HG03025 (cell line): ENCODE results near the gene ZNF213.
"Not testable (repeated sequence)": the region's sequence is repeated elsewhere in the genome, so short reads cannot be mapped to it uniquely, and the experiment has no call there.

ENCODE experiments used
- ATAC-seq: cut with Tn5 transposase; IDR thresholded peaks from one replicate; pipeline ENCODE4 v1.9.1; 2021; ENCODE audit warnings: mild to moderate bottlenecking, moderate library complexity; ENCODE audit not compliant: unreplicated experiment, low FRiP score

ZNF213 gene

DNA sequence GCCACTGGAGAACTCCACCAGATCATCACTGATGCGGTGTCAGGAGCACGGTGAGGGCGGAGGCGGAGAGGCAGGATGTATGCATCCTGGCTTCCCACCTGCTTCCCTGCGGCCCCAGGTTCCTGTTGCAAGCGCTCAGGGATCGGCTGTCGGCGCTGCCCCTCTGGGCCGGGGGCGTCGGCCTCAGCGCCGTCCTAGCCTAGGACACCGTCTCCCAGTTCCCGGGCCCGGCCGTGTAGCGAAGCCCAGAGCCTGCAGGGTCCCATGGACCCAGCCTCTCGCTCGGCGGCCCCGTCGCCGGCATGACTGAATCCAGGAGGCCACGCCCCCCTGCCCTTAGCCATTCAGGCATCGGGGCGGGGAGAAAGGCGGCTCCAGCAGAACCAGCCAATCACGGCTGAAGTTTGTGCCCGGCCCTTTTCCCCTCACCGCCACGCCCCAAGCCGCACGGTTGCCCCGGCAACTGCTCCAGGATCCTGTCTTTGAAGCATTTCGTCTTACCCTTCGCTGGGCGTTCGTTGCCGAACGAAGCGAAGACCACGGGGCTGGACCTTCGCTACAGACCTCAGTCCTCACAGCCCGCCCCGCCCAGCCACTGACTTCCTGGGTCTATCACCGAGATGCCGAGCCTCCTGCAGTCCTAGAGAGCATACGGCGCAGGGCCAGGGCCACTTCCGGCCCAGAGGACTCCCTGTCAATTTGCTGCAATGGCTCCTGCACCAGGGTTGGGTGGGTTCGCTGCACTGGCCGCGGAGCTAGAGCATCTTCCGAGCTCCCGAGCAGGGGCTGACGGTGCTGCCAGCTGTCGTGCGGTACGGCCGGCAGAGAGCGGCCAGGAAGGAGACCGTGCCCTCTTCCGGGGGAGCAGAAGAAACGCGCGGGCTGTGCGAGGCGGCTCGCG lies 10.6 kb upstream of the ZNF213 start:
- peak; percentile 75 for ATAC-seq

DNA sequence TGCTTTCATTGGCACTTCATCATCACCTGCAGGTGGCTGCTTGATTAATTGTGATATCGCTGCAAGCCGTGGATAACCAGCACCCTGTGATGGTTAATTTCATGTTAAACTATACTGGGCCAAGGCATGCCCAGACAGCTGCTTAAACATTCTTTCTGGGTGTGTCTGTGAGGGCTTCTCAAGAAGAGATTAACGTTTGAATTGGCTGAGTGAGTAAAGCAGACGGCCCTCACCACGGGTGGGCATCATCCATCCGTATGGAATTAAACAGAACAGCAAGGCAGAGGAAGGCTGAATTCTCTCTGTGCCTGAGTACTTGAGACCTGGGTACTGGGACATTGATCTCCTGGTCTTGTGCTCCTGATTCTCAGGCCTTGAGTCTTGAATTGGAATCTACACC lies 7.1 kb upstream of the ZNF213 start:
- no peak for ATAC-seq

DNA sequence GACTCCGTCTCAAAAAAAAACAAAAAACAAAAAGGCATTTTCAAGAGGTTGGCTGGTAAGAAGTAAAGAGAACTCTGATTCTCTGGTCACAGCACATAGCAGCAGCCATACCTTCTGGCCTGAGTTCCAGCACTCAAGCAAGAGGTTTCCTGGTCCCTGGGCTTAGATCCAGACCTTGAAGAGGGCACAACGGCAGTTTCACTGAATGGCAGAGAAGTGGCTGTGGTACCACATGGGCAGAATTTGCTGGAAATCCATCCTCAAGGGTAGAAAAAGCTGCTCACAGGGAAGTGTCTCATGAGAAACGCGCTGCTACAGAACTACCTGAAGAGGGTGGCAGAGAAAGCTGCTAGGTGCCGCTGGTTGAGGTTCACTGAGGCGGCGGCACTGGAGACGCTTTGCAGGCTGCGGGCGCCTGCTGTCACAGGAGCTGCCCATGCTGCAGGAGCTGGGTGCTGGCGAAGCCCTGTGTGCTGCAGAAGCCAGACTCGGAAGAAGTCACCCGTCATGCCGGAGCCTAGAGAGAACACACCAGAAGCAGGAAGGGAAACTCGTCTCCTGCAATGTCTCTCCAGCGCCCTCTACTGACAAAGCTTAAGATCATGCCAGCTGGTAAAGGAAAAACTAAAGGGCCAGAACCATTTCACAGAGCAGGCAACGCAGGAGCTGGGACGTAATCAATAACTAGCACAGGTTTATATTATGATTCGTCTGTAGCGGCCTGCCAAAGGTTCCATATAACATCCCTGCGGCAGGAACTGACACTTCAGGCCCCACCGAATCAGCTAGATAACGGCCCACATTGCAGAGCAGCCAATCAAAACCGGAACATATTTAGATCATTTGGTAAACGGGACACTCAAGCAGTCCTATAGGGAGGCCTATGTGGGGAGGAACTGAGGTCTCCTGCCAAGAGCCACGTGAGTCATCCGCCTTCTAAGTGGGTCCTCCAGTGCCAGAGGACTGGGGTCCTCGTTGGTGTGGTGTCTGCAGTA lies 5.4 kb upstream of the ZNF213 start:
- ATAC-seq = no peak

DNA sequence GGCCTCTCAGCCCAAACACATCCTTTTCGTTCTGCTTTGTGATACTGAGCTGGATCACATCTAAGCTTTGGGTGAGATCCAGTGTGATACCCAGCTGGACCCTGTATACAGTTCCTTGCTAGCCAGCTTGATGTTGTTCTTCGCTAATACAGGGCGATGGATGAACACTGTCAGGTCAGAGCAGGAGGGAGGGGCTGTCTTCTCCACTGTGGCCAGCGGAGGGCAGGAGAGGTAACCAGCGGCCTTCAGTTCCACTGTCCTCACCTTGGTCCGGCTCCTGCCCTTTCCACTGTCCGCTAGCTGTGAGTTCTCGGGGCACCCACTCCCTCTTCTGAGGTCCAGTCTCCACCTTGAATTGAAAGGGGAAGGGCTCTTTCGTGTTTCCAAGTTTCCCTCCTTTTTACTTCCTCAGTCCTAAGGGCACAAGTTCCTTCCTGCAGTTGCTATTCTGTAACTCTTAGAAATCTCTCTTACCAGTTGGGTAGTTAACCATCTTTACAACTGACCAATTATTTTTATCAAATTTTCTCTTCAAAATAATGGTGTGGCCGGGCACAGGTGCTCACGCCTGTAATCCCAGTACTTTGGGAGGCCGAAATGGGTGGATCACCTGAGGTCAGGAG lies 3.0 kb upstream of the ZNF213 start:
- no peak for ATAC-seq

DNA sequence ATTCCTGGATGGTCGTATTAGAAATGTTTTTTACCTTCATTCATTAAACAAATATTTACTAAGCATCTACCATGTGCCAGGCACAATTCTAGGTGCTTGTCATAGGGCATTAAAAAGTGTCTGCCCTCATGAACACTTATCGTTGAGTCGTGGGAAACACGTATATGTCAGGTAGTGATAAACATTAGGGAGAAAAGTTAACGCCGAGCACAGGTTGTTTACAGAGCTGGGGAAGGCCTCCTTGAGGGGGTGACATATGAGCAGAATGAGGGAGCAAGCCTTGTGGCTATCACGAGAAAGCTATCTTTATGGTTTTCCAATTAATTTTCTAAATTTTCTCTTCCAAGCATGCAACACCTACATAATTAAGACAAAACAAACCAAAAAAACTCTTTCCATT lies 985 bp upstream of the ZNF213 start:
- no peak for ATAC-seq

DNA sequence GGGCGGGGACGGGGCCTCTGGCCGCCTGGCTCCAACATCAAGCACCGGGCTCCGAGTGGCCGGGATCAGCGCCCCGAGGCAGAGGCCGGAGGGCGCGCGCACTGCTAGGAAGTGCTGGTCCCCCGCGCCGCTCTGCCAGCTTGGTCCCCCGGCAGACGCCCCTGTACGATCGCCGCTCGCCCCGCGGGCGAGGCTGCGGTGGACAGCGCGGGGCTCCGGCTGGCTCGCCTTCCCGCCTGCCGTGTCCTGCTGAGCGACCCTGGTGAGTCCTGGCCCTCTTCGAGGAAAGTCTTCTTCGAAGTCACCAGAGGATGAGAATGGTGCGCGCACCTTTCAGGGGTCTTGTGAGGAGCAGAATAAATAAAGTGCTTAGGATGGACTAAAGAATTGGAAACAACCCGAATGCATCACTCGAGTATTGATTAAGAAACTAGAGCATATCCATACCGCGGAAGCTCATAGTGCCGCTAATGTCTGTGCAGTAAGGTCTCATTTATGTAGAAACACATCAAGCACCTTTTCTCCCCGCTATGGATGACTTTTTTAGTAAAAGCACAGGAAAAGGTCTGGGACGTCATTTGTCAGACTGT lies 392 bp downstream of the ZNF213 start:
- ATAC-seq = no peak

DNA sequence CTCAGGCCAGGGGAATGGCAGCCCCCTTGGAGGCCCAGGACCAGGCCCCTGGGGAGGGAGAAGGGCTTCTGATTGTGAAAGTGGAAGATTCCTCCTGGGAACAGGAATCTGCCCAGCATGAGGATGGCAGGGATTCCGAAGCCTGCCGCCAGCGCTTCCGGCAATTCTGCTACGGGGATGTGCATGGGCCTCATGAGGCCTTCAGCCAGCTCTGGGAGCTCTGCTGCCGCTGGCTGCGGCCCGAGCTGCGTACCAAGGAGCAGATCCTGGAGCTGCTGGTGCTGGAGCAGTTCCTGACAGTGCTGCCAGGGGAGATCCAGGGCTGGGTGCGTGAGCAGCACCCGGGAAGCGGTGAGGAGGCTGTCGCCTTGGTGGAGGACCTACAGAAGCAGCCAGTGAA lies 2.4 kb downstream of the ZNF213 start:
- ATAC-seq = no peak

DNA sequence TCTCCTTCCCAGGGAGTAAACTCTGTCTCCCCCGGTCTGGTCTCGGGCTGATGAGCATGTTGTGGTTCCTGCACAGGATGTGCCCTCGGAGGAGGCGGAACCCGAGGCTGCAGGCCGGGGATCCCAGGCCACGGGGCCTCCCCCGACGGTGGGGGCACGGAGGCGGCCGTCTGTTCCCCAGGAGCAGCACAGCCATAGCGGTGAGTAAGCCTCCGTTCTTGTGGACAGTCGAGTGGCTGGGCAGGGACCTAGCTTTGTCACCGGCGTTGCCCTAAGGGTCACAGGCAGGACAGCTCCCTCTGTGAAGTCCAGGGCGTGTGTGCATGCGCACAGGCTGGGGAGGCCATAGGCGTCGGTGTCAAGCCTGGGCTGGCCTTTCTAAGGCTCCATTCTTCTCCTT lies 3.5 kb downstream of the ZNF213 start:
- ATAC-seq = no peak

DNA sequence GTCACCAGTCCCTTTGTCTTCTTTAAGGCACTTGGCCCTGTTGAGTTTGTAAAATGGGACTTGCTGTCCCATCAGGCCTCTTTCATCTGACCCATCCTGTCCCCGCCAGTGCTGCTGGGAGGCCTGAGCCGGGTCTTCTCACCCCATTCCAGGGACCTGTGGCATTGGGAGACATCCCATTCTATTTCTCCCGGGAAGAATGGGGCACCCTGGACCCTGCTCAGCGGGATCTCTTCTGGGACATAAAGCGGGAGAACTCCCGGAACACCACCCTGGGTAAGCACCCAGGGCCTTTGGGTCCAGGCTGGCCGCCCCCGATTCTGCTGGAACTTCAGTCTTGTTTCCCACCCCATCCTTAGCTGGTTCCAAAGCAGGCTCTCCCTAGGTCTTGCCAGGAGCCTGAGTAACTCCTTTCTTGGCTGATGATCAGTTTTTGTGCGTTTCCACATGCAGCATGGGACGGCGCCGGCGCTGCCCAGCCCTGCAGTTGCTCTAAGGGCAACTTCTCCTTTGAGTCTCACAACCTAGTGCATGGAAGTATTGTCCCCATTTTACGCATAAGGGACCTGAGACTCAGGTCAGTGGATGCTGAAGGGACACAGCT lies 4.1 kb downstream of the ZNF213 start:
- ATAC-seq = no peak

DNA sequence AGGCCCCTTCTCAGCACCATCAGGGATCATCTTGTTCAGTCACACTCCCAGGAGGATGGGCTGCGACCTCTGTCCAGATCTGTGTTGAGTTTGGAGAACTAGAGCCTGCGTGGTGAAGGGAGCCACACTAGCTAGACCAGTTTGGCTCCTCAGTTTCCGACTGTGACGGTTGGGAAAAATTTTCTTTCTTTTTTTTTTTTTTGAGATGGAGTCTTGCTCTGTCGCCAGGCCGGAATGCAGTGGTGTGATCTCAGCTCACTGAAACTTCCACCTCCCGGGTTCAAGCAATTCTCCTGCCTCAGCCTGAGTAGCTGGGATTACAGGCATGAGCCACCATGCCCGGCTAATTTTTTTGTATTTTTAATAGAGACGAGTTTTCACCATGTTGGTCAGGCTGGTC lies 4.7 kb downstream of the ZNF213 start:
- not testable (repeated sequence) for ATAC-seq

DNA sequence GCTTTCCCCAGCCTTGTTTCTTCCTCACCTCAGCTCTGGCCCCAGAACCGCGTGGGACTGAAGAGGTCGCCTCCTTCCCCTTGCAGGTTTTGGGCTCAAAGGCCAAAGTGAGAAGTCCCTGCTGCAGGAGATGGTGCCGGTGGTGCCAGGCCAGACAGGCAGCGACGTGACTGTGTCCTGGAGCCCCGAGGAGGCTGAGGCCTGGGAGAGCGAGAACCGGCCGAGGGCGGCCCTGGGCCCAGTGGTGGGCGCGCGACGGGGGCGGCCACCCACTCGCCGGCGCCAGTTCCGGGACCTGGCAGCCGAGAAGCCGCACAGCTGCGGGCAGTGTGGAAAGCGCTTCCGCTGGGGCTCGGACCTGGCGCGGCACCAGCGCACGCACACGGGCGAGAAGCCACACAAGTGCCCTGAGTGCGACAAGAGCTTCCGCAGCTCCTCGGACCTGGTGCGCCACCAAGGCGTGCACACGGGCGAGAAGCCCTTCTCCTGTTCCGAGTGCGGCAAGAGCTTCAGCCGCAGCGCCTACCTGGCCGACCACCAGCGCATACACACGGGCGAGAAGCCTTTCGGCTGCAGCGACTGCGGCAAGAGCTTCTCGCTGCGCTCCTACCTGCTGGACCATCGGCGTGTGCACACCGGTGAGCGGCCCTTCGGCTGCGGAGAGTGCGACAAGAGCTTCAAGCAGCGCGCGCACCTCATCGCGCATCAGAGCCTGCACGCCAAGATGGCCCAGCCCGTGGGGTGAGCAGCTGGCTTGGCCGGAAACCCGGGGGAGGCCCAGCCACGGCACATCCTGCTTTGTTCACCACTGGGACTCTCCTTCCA lies 6.0 kb downstream of the ZNF213 start:
- no peak for ATAC-seq

DNA sequence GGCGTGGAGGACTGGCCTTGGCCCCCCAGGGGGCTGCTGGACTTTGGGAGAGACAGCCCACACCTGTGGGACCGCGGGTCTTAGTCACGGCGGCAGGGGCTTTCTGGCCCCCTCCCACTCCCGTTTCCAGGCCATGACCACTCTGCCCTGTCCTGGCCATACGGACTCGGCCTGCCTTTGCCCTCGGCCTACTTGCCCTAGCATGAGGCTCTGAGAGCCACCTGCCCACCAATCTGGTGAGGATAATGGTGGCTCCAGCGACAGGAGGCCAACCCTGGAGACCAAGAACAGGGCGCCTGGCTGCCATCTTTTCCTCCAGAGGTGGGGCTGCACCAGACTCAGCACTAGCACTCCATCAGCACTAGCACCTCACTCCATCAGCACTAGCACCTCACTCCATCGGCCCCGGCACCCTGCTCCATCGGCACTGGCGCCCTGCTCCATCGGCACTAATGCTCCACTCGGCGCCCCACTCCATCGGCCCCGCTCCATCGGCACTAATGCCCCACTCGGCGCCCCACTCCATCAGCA lies 7.0 kb downstream of the ZNF213 start:
- ATAC-seq = no peak

DNA sequence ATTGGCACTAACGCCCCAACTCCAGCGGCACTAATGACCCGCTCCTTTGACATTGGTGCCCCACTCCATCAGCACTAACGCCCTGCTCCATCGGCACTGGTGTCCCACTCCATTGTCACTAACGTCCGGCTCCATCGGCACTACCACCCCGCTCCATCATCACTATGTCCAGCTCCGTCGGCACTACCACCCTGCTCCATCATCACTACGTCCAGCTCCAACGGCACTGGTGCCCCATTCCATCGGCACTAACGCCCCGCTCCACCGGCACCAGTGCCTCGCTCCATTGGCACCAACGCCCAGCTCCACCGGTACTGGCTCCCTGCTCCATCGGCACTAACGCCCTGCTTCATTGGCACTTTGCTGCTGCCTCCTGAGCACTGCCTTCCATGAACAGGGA lies 7.5 kb downstream of the ZNF213 start:
- ATAC-seq = no peak

DNA sequence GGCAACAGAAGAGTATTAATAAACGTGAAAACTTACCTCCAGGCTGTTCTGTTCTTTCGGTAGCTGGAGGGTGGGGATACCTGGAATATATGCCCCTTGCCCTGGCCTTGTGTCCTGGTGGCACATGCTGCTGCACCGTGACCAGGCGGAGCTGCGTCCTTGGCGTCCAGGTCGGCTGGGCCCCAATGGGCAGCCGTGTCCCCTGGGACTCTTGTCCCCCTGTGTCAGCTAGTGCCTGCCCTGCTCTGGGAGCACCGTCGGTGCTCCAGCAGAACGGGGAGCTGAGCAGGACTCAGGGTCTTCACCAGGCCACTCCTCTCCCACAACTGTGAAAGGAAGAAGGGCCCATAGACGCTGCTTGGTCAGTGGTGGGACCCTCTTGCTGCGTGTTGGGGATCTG lies 7.9 kb downstream of the ZNF213 start:
- ATAC-seq = no peak

DNA sequence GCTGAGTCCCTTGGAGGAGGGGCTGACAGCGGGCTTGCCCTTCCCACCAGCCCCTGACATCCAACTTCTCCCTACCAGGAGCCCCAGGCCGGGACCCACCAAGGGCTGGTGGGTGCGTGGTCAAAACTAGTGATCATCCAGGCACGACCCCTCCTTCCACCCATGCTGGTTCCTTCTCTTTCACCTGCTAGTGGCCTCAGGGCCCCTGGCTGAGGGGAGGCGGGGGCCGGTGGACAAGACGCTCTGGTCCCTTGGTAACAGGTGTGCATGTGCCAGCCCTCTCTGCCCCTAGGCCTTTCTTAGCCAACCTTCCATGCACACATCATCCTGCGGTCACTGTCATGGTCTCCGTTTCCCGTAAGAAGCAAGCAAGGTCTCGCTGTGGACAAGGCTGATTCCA lies 8.4 kb downstream of the ZNF213 start:
- no peak for ATAC-seq

DNA sequence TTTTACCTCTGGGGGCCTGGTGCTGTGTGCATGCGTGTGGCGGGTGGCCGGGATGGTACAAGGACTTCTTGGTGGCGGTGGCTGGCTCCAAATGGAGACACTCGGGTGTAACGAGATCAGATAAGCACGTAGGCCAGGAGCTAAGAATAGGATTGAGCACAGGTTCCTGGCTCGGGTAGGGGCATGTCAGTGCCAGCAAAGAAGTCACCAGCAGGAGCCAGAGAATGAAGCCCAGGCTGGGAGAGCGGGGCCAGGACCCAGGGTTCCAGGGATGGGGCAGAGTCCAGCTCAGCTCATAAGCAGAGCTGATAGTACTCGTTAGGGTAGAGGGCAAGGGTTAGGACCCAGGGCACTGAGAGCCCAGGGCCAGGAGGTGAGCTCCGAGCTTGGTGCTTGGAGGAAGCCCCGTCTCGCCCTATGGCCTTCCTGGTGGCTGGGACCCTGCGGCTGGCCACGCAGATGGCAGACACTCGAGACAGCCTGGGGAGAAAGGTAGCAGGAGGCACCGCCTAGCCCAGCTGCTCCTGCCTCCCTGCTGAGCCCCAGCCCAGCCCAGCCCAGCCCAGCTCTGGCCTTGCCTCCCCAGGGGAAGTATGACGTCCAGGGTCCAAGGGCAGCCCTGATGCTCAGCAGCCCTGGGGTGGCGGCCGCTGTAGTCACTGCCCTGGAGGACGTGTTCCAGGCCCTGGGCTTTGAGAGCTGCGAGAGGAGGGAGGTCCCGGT lies 8.9 kb downstream of the ZNF213 start:
- ATAC-seq = no peak

DNA sequence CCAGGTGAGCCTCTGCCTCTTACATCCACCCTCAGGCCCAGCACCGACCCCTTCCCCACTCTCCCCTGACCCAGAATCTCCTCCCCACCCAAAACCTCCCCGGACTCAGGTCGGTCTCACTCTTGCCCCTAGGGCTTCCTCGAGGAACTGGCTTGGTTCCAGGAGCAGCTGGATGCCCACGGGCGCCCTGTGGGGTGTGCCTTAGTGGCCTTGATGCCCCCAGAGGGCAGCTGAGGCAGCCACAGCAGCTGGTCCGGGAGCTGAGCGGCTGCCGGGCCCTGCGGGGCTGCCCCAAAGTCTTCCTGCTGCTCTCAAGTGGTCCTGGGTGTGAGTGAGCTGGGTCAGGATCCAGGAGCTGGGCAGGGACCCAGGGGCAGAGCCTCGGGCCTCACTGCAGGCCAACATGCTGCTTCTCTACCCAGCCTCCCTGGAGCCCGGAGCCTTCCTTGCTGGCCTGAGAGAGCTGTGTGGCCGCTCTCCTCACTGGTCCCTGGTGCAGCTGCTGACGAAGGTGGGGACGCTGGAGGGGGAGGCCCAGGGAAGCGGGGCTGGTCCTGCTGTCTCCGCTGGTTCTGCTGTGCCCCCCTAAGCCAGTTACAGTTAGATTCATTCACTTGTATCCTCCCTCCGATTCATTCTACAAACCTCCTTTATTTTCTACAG lies 9.6 kb downstream of the ZNF213 start:
- ATAC-seq = no peak

DNA sequence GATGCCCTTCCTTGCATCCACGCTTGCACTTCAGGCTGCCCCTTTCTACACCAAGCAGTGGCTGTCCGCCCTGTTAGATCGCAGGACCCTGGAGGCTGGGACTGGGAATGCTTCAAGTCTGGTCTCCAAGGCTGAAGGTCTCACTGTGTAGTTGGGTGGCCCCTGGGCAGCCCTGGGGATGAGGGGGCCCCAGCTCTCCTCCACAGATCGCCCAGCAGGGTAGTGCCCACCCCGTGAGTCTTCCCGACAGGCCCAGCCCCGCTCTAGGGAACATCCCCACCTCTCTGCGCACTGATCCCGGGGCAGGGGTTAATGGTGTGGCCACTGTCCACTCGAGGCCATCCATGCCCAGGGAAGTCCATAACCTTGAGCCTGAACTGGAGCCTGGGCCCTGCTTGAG lies 10.3 kb downstream of the ZNF213 start:
- no peak for ATAC-seq
